ENCODE measurements around the gene DMBT1.
A peak's percentile ranks its signal among the peaks of the same experiment; 100 is the strongest.

DMBT1 gene

GRCh38 chr10:122560279-122560804, at the start of gene DMBT1:
Gene DMBT1, plus strand, starts transcription at chr10:122560754. Its CDS starts 17 bp downstream, at chr10:122560771.
- no peak for DNase-seq (ENCODE audit: low read depth in 3 of 3)

GRCh38 chr10:122513053-122513452, 47.5 kb upstream of the DMBT1 start:
- DNase-seq (ENCODE audit: low read depth in 3 of 3): no peak

- DNase-seq (ENCODE audit: low read depth in 3 of 3): no peak
Measured at GRCh38 chr10:122514045-122514840, 46.3 kb upstream of the DMBT1 start.

- DNase-seq (ENCODE audit: low read depth in 3 of 3): no peak
Measured at GRCh38 chr10:122515022-122515424, 45.5 kb upstream of the DMBT1 start.

GRCh38 chr10:122515588-122516231, 44.8 kb upstream of the DMBT1 start:
- peak in 2 of 3 experiments; percentile 10 to 57 for DNase-seq (ENCODE audit: low read depth in 3 of 3)

- no peak for DNase-seq (ENCODE audit: low read depth in 3 of 3)
Measured at GRCh38 chr10:122516734-122517133, 43.8 kb upstream of the DMBT1 start.

GRCh38 chr10:122519144-122519543, 41.4 kb upstream of the DMBT1 start:
- no peak for DNase-seq (ENCODE audit: low read depth in 3 of 3)

GRCh38 chr10:122519873-122520272, 40.7 kb upstream of the DMBT1 start:
- DNase-seq (ENCODE audit: low read depth in 3 of 3): no peak

- no peak for DNase-seq (ENCODE audit: low read depth in 3 of 3)
Measured at GRCh38 chr10:122521011-122521410, 39.5 kb upstream of the DMBT1 start.

- DNase-seq (ENCODE audit: low read depth in 3 of 3): no peak
Measured at GRCh38 chr10:122524811-122525210, 35.7 kb upstream of the DMBT1 start.

- DNase-seq (ENCODE audit: low read depth in 3 of 3): no peak
Measured at GRCh38 chr10:122525788-122526187, 34.8 kb upstream of the DMBT1 start.

- DNase-seq (ENCODE audit: low read depth in 3 of 3): no peak
Measured at GRCh38 chr10:122526892-122527291, 33.7 kb upstream of the DMBT1 start.

- no peak for DNase-seq (ENCODE audit: low read depth in 3 of 3)
Measured at GRCh38 chr10:122530177-122530576, 30.4 kb upstream of the DMBT1 start.

- no peak for DNase-seq (ENCODE audit: low read depth in 3 of 3)
Measured at GRCh38 chr10:122531261-122531660, 29.3 kb upstream of the DMBT1 start.

- no peak for DNase-seq (ENCODE audit: low read depth in 3 of 3)
Measured at GRCh38 chr10:122531939-122532338, 28.6 kb upstream of the DMBT1 start.

- no peak for DNase-seq (ENCODE audit: low read depth in 3 of 3)
Measured at GRCh38 chr10:122532601-122533296, 27.8 kb upstream of the DMBT1 start.

- no peak for DNase-seq (ENCODE audit: low read depth in 3 of 3)
Measured at GRCh38 chr10:122537545-122537944, 23.0 kb upstream of the DMBT1 start.

GRCh38 chr10:122541541-122542002, 19.0 kb upstream of the DMBT1 start:
- no peak for DNase-seq (ENCODE audit: low read depth in 3 of 3)

- no peak for DNase-seq (ENCODE audit: low read depth in 3 of 3)
Measured at GRCh38 chr10:122543676-122544445, 16.7 kb upstream of the DMBT1 start.

GRCh38 chr10:122544493-122544892, 16.1 kb upstream of the DMBT1 start:
- no peak for DNase-seq (ENCODE audit: low read depth in 3 of 3)

GRCh38 chr10:122546242-122546641, 14.3 kb upstream of the DMBT1 start:
- no peak for DNase-seq (ENCODE audit: low read depth in 3 of 3)
